NCI-H526 treated with DMSO at 0.1 percent for 48 hours (cell line): ENCODE measurements around the gene RD3L.

Source experiments
- DNase-seq: peaks from one replicate; lab custom pipeline; 2025; lab: John Stamatoyannopoulos, UW

Gene RD3L

GRCh38 chr14:103894723-103895059, 47.6 kb downstream of the RD3L start:
- DNase-seq, result no peak

GRCh38 chr14:103894034-103894722, 48.2 kb downstream of the RD3L start:
- DNase-seq, result no peak

- DNase-seq, result no peak
These were observed 50.1 kb downstream of the RD3L start for GRCh38 chr14:103892247-103892646.

- DNase-seq, result no peak
These were observed 50.6 kb downstream of the RD3L start for GRCh38 chr14:103891667-103892215.

GRCh38 chr14:103890821-103891666, 51.3 kb downstream of the RD3L start:
- DNase-seq, result no peak
